Trophoblast cell (in vitro differentiated cells and primary cell): ENCODE measurements around the gene CASP9.

Source experiments
- DNase-seq, 2 donors: peaks; one replicate each; pipeline ENCODE4 v3.0.0-alpha.2; 2016
- H2AFZ ChIP-seq: 2 replicates; pipeline ENCODE4 v1.6.1; 2013; ENCODE audit warnings: low read length, moderate library complexity, mild to moderate bottlenecking; ENCODE audit not compliant: insufficient read depth, poor library complexity
- H2AK5ac ChIP-seq: 2 replicates; pipeline ENCODE4 v1.6.1; 2013; ENCODE audit warnings: mild to moderate bottlenecking, low read length
- H2BK120ac ChIP-seq: 2 replicates; pipeline ENCODE4 v1.6.1; 2013; ENCODE audit warnings: low read length, mild to moderate bottlenecking, moderate library complexity; ENCODE audit not compliant: insufficient read depth, poor library complexity
- H2BK12ac ChIP-seq: 2 replicates; pipeline ENCODE4 v1.6.1; 2013; ENCODE audit warnings: mild to moderate bottlenecking, low read length, moderate library complexity
- H2BK5ac ChIP-seq: 2 replicates; pipeline ENCODE4 v1.6.1; 2013; ENCODE audit warnings: low read length, low read depth, moderate library complexity, mild to moderate bottlenecking; ENCODE audit not compliant: poor library complexity
- H3K14ac ChIP-seq: 2 replicates; pipeline ENCODE4 v1.6.1; 2013; ENCODE audit warnings: mild to moderate bottlenecking, low read length
- H3K18ac ChIP-seq: 2 replicates; pipeline ENCODE4 v1.6.1; 2013; ENCODE audit warnings: mild to moderate bottlenecking, low read length
- H3K23ac ChIP-seq: 2 replicates; pipeline ENCODE4 v1.6.1; 2013; ENCODE audit warnings: low read length
- H3K27ac ChIP-seq: 2 replicates; pipeline ENCODE4 v1.5.1; 2013; ENCODE audit warnings: low read depth, mild to moderate bottlenecking, inconsistent platforms, low read length, moderate library complexity
- H3K27me3 ChIP-seq: 2 replicates; pipeline ENCODE4 v1.6.1; 2013; ENCODE audit warnings: inconsistent platforms, mild to moderate bottlenecking, low read length, moderate library complexity; ENCODE audit not compliant: insufficient read depth
- H3K36me3 ChIP-seq, 2 experiments: 1 replicate in 1 of 2; 2 replicates in 1 of 2; pipeline ENCODE4 v1.6.1; 2013; ENCODE audit warnings: low read length in 2 of 2, mild to moderate bottlenecking in 2 of 2, moderate library complexity in 1 of 2; ENCODE audit not compliant: insufficient read depth in 2 of 2, control insufficient read depth in 1 of 2
- H3K4ac ChIP-seq: 2 replicates; pipeline ENCODE4 v1.6.1; 2013; ENCODE audit warnings: low read depth, mild to moderate bottlenecking, low read length, moderate library complexity
- H3K4me1 ChIP-seq, 2 experiments: 1 replicate in 1 of 2; 2 replicates in 1 of 2; pipeline ENCODE4 v1.6.1; 2013; ENCODE audit warnings: low read length in 2 of 2, mild to moderate bottlenecking in 2 of 2, moderate library complexity in 1 of 2; ENCODE audit not compliant: insufficient read depth in 2 of 2, control insufficient read depth in 1 of 2
- H3K4me2 ChIP-seq: 2 replicates; pipeline ENCODE4 v1.6.1; 2013; ENCODE audit warnings: inconsistent platforms, mild to moderate bottlenecking, low read length, moderate library complexity
- H3K4me3 ChIP-seq: 2 replicates; pipeline ENCODE4 v1.5.1; 2013; ENCODE audit warnings: mild to moderate bottlenecking, low read depth, low read length, inconsistent platforms
- H3K79me1 ChIP-seq: one replicate; pipeline ENCODE4 v1.6.1; 2013; ENCODE audit warnings: low read length
- H3K79me2 ChIP-seq: 2 replicates; pipeline ENCODE4 v1.6.1; 2013; ENCODE audit warnings: low read length, mild to moderate bottlenecking; ENCODE audit not compliant: control insufficient read depth, insufficient read depth, poor library complexity
- H3K9ac ChIP-seq: 2 replicates; pipeline ENCODE4 v1.6.1; 2013; ENCODE audit warnings: mild to moderate bottlenecking, low read length
- H3K9me3 ChIP-seq: 2 replicates; pipeline ENCODE4 v1.6.1; 2013; ENCODE audit warnings: low read depth, mild to moderate bottlenecking, control low read depth, inconsistent platforms, low read length; ENCODE audit not compliant: insufficient read depth
- H4K12ac ChIP-seq: 2 replicates; pipeline ENCODE4 v1.6.1; 2013; ENCODE audit warnings: low read depth, mild to moderate bottlenecking, low read length, moderate library complexity
- H4K8ac ChIP-seq: 2 replicates; pipeline ENCODE4 v1.6.1; 2013; ENCODE audit warnings: low read depth, mild to moderate bottlenecking, low read length, moderate library complexity
- H4K91ac ChIP-seq: one replicate; pipeline ENCODE4 v1.6.1; 2013; ENCODE audit warnings: low read depth, mild to moderate bottlenecking, low read length, moderate library complexity
- WGBS: extraction: QIAGEN DNeasy Blood & Tissue Kit; methylation state at CpG from one replicate; pipeline ENCODE4 v1.1.7; 2013; ENCODE audit warnings: missing lambda C conversion rate; ENCODE audit not compliant: insufficient read length, insufficient coverage; ENCODE audit errors: extremely low coverage; 5-methylcytosine and 5-hydroxymethylcytosine counted together

The CASP9 gene

DNA sequence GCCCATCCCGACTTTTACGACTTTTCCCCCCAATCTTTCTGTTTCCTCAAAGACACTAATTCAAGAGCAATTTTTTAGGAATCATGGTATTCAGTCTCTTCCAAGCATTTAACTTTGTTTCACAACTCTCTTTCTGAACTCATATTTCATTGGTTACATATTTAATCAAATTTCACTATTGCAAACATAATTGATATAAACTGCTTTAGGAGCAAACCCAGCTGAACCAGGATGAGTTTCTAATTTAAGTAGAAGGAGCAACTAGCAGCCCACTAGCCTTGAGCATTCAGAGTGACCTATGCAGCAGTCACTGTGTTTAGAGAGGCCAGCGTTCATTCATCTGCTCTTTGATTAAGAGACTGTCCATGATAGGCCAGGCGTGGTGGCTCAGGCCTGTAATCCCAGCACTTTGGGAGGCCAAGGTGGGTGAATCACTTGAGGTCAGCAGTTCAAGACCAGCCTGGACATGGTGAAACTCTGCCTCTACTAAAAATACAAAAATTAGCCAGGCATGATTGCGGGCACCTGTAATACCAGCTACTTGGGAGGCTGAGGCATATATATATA lies 46.3 kb downstream of the CASP9 start:
- no peaks in the 10 kb centered on the region for H3K4me1 ChIP-seq
- no peak overlapping the region for H2BK5ac ChIP-seq
- H3K14ac ChIP-seq: no peak overlapping the region
- no peak overlapping the region for H4K91ac ChIP-seq
- H2AK5ac ChIP-seq: no peak overlapping the region
- H3K4ac ChIP-seq: no peak overlapping the region
- no peaks in the 10 kb centered on the region for H3K79me1 ChIP-seq
- H2BK12ac ChIP-seq: no peak overlapping the region
- no peak overlapping the region for H4K8ac ChIP-seq
- no peak overlapping the region for H3K18ac ChIP-seq
- H3K4me2 ChIP-seq: no peak overlapping the region
- no peak overlapping the region for H3K4me3 ChIP-seq
- no peak overlapping the region for H2BK120ac ChIP-seq
- H3K79me2 ChIP-seq: no peaks in the 10 kb centered on the region
- H3K9ac ChIP-seq: no peak overlapping the region
- H3K36me3 ChIP-seq: no peaks in the 10 kb centered on the region
- no peak overlapping the region for H3K27ac ChIP-seq
- no peak overlapping the region for H4K12ac ChIP-seq
- DNase-seq: no peak
- no peak overlapping the region for H2AFZ ChIP-seq
- H3K23ac ChIP-seq: no peak overlapping the region
- WGBS: no CpG with 5 or more reads among the region's 5 CpGs
- H3K9me3 ChIP-seq: peaks cover 2% of the 10 kb centered on the region
- no peaks in the 10 kb centered on the region for H3K27me3 ChIP-seq

DNA sequence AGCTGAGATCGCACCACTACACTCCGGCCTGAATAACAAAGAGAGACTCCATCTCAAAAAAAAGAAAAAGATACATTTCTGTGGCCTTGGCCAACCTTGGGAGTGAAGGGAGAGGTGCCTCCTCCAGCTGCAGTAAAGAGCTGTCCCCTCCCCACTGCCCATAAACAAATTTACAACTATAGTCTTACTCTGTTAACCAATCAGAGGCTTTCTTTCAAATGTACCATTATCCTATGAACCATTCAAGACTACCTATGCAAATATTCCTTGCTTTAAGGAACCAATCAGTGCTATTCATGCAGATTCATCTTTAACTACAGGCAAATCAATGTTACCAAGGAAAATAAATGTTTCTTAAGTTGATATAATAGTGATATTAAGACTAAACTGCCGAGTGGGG lies 47.1 kb downstream of the CASP9 start:
- no peak overlapping the region for H2AK5ac ChIP-seq
- H3K27ac ChIP-seq: no peak overlapping the region
- no peak overlapping the region for H4K8ac ChIP-seq
- H3K4me1 ChIP-seq: no peaks in the 10 kb centered on the region
- no peaks in the 10 kb centered on the region for H3K27me3 ChIP-seq
- no peak overlapping the region for H2AFZ ChIP-seq
- WGBS: no CpG with 5 or more reads among the region's 3 CpGs
- H3K79me1 ChIP-seq: no peaks in the 10 kb centered on the region
- H2BK12ac ChIP-seq: no peak overlapping the region
- no peak overlapping the region for H3K18ac ChIP-seq
- no peak overlapping the region for H3K23ac ChIP-seq
- H3K79me2 ChIP-seq: no peaks in the 10 kb centered on the region
- H3K4ac ChIP-seq: no peak overlapping the region
- DNase-seq: no peak
- no peak overlapping the region for H3K4me3 ChIP-seq
- H3K9ac ChIP-seq: no peak overlapping the region
- no peak overlapping the region for H3K4me2 ChIP-seq
- no peak overlapping the region for H2BK5ac ChIP-seq
- no peak overlapping the region for H3K14ac ChIP-seq
- no peak overlapping the region for H4K12ac ChIP-seq
- H3K9me3 ChIP-seq: peaks cover 3% of the 10 kb centered on the region
- H4K91ac ChIP-seq: no peak overlapping the region
- H2BK120ac ChIP-seq: no peak overlapping the region
- no peaks in the 10 kb centered on the region for H3K36me3 ChIP-seq

DNA sequence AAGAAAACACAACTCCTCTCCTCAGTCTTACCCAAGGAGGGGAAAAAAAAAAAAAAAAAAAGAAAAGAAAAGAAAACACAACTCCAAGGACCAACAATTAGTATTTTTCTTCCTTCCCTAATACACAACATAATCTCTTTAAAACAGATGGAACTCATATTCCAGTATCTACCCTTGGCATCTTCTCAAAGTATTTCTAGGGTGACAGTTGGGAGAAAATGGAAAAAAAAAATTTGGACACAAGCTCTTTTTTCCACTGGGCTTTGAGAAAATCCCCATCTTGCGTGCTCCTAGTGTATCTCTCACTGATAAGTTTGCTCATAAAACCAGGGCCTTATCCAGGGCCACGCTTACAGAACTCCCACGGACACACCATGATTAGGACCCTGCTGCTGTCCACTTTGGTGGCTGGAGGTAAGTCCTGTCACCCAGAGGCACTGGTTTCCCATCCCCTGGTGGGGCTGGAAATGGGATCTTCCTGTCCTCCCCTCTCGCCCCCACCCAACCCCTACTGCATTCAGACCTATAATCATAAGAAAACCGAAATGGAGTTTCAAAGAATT lies 48.2 kb downstream of the CASP9 start, which contains the start of gene CELA2B:
CELA2B (plus strand) TSS at position 353 of the 563 bp plus-strand sequence; CDS start at position 375, 22 bp downstream.
- Histone ChIP-seq H3K4me3 (no peak within 1 kb of the TSS), H4K8ac (no peak within 1 kb of the TSS), H3K79me2 (no peaks in the 10 kb centered on the region), H4K91ac (no peak within 1 kb of the TSS), H2AK5ac (no peak within 1 kb of the TSS), H3K14ac (no peak within 1 kb of the TSS), H3K79me1 (no peaks in the 10 kb centered on the region), H2BK120ac (no peak within 1 kb of the TSS), H2BK12ac (no peak within 1 kb of the TSS), H4K12ac (no peak within 1 kb of the TSS), H3K4ac (no peak within 1 kb of the TSS), H3K4me1 (no peaks in the 10 kb centered on the region), H3K4me2 (no peak within 1 kb of the TSS), H3K27me3 (no peaks in the 10 kb centered on the region), H3K36me3 (no peaks in the 10 kb centered on the region), H2AFZ (no peak within 1 kb of the TSS), H2BK5ac (no peak within 1 kb of the TSS), H3K9me3 (peaks cover 3% of the 10 kb centered on the region), H3K9ac (no peak within 1 kb of the TSS), H3K23ac (no peak within 1 kb of the TSS), H3K18ac (no peak within 1 kb of the TSS), H3K27ac (no peak within 1 kb of the TSS)
- DNase-seq: no peak
- WGBS: no CpG with 5 or more reads among the region's 5 CpGs

DNA sequence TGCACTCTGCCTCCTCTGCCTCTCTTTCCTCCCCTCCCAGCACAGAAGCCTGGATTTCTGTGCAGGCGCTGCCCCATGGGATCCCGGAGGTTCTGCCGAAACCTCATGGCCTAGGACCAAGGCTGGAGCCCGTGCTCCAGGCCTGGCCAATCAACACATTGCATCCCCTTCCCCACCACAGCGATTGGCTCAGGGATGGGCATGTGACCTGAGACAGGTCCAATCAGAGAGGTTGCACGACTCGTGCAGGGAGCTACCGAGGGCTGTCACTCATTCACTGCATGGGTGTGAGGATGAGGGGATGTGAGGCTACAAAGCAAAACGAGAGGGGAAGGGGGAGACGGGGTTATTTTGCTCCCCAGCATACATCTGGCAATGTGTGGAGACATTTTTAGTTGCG lies 51.4 kb downstream of the CASP9 start:
- Histone ChIP-seq H3K9ac (no peak overlapping the region), H3K79me1 (no peaks in the 10 kb centered on the region), H3K18ac (no peak overlapping the region), H3K4me2 (no peak overlapping the region), H2BK120ac (no peak overlapping the region), H3K4ac (no peak overlapping the region), H2BK12ac (no peak overlapping the region), H3K36me3 (no peaks in the 10 kb centered on the region), H2AFZ (no peak overlapping the region), H3K14ac (no peak overlapping the region), H3K4me3 (no peak overlapping the region), H3K9me3 (peaks cover 3% of the 10 kb centered on the region), H4K91ac (no peak overlapping the region), H3K27me3 (no peaks in the 10 kb centered on the region), H3K79me2 (no peaks in the 10 kb centered on the region), H2AK5ac (no peak overlapping the region), H4K8ac (no peak overlapping the region), H3K4me1 (no peaks in the 10 kb centered on the region), H2BK5ac (no peak overlapping the region), H3K23ac (no peak overlapping the region), H4K12ac (no peak overlapping the region), H3K27ac (no peak overlapping the region)
- WGBS: no CpG with 5 or more reads among the region's 11 CpGs
- DNase-seq: no peak
